Measurements from ENCODE around the gene SUMO3.
A peak's percentile ranks its signal among the peaks of the same experiment; 100 is the strongest.

The SUMO3 gene

DNA sequence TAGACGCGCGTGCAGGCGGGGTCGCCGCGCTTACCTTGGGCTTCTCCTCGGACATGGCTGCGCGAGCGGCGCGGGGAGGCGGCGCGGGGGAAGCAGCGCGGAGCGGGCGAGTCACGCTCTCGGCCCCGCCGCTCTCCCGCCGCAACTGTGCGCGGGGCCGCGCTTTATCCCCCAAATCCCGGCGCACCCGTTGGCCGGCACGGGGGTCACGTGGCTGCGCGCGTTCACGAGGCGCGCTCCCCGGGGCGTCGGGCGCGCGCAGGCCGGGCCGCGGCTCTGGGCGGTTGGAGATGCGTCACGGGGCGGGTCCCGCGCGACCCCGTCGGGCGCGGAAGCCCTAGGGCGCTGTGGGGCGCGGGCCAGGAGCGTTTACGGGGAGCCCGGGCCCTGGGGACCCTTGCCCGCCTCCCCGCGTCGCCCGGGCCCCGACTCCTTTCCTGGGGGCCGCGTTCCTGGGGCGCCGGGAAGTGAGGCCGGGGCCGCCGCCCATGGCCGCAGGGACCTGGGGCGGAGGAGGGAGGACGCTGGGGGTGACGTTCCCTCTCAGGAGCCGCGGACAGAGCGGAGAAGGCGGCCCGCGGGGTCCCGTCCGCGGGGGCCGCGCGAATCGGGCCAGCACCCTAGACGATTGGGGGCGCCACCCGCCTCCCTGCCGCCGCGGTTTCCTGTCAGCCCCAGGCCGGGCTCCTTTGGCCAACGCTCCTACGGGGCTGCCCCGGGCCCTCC lies at the start of gene SUMO3:
TSS of gene SUMO3 (minus strand) at position 149 of the 726 bp plus-strand sequence. CDS start at position 55, 94 bp downstream.
- peak within 1 kb of the TSS; percentile 66 for H3K4me3 ChIP-seq (ENCODE audit: low read depth, low read length)
- TF ChIP-seq, protein P1, sequence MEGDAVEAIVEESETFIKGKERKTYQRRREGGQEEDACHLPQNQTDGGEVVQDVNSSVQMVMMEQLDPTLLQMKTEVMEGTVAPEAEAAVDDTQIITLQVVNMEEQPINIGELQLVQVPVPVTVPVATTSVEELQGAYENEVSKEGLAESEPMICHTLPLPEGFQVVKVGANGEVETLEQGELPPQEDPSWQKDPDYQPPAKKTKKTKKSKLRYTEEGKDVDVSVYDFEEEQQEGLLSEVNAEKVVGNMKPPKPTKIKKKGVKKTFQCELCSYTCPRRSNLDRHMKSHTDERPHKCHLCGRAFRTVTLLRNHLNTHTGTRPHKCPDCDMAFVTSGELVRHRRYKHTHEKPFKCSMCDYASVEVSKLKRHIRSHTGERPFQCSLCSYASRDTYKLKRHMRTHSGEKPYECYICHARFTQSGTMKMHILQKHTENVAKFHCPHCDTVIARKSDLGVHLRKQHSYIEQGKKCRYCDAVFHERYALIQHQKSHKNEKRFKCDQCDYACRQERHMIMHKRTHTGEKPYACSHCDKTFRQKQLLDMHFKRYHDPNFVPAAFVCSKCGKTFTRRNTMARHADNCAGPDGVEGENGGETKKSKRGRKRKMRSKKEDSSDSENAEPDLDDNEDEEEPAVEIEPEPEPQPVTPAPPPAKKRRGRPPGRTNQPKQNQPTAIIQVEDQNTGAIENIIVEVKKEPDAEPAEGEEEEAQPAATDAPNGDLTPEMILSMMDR (IDR thresholded peaks at IDR 0.05; ENCODE audit: low read depth, low read length), result no peak

GRCh38 chr21:44867464-44867863 lies 49.6 kb upstream of the SUMO3 start:
- H3K4me3 ChIP-seq (ENCODE audit: low read depth, low read length), result no peak overlapping the region
- TF ChIP-seq, protein P1 (IDR thresholded peaks at IDR 0.05; ENCODE audit: low read depth, low read length), result no peak

- TF ChIP-seq, protein P1 (IDR thresholded peaks at IDR 0.05; ENCODE audit: low read depth, low read length), result no peak
- no peak overlapping the region for H3K4me3 ChIP-seq (ENCODE audit: low read depth, low read length)
Measured at GRCh38 chr21:44866780-44867179, 48.9 kb upstream of the SUMO3 start.

DNA sequence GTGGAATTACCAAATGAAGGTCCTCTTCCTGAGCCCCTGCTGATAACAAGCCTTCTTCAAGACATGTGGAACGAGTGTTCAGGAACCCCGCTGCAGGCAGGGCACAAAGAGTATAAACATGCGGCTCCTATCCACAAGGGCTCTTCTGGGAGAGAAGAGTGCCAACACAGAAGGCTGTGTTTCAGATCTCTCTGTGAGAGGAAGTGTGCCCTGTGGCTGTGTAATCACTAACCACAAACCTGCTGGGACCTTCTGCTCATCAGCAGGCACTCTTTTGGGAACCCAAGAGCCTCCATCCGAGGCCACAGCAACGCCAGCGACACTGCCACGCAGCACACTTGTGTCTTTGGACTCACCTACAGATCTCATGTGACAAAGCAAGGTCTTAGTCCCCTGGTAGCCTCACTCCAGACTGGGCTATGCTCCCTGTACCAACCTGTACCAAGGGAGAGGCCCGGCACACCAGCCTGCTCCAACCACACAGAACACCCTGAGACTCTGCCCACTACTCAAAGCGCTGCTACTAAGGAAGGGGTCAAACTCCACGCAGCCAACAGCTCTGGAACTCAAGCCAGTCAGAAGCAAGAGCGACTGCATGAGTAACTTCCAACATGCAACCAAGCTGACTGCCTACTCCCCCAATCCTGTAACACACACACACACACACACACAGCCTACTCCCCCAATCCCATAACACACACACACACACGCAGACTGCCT lies 47.9 kb upstream of the SUMO3 start:
- no peak overlapping the region for H3K4me3 ChIP-seq (ENCODE audit: low read depth, low read length)
- TF ChIP-seq, protein P1 (IDR thresholded peaks at IDR 0.05; ENCODE audit: low read depth, low read length), result no peak

DNA sequence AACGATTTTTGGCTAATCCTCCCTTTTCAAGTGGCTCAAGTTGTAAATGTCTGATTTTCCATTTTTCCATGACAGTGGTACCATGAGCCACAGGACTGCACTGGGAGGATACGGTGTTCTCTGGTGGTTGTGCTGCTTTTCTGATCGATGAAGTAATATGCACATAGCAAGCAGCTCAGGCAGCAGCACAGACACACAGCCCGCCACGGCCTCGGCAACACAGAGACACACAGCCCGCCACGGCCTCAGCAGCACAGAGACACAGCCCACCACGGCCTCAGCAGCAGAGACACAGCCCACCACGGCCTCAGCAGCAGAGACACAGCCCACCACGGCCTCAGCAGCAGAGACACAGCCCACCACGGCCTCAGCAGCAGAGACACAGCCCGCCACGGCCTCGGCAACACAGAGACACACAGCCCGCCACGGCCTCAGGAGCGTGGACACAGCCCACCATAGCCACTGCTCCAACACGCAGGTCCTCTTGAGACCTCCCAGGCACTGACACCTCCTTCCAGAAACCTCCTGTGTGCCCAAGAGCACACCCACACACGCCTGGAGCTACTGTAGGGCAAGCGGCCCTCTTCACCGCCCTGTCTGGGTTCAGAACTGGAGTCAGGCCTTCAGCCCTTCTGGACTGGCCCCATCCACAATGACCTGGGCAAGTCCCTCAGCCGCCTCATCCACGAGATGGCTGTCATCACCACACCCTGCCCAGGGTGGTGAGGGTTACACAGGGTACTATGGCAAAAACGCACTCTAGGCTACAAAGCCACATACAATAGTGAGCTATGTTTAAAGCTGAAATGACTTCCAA lies 45.2 kb upstream of the SUMO3 start:
- no peak overlapping the region for H3K4me3 ChIP-seq (ENCODE audit: low read depth, low read length)
- TF ChIP-seq, protein P1 (IDR thresholded peaks at IDR 0.05; ENCODE audit: low read depth, low read length), result no peak

DNA sequence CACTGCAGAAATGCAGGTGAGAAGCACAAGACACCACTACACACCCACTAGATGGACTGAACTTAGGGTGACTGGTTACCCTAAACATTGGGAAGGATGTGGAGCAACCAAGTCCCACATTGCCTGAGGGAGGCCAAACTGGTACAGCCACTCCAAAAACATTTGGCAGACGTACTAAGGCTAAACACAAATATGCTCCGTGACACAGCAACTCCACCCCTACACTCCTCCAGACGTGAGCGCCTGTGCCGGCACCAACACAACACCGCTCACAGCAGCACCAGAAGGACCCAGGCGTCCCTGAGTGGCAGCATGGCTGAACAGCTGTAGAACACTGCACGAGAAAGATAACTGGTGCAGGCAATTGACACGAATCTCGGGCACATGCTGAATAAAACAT lies 40.9 kb upstream of the SUMO3 start:
- H3K4me3 ChIP-seq (ENCODE audit: low read depth, low read length), result no peak overlapping the region
- TF ChIP-seq, protein P1 (IDR thresholded peaks at IDR 0.05; ENCODE audit: low read depth, low read length), result no peak

Measured in WI38 (cell line).